NCI-H345 treated with DMSO at 0.1 percent for 48 hours (cell line): ENCODE data around the gene FHL3.
"Not testable (repeated sequence)": the region's sequence is repeated elsewhere in the genome, so short reads cannot be mapped to it uniquely, and the experiment has no call there.

ENCODE experiments used
- DNase-seq: peaks from one replicate; lab custom pipeline; 2025; ENCODE audit not compliant: unreplicated experiment; lab: John Stamatoyannopoulos, UW

Gene FHL3

GRCh38 chr1:38037221-38037939 lies 32.1 kb upstream of the FHL3 start:
- DNase-seq = no peak

DNA sequence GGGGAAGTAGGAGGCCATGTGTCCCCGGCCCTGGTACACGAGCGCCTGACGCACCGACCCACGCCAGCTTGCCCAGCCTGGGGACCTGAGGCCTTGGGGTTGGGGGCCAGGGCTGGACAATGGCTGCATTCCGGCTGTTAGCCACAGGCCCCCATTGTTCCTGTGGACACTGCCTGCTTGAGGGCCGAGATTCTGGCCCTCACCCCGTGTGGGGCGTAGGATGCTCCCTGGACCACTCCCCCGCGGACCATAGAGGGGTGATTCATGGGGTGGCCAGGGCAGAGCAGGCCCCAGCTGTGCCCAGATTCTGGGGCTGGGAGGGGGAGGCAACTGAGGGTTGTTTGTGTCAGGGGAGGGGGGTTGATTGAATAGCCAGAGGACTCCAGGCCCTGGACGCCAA lies 29.6 kb upstream of the FHL3 start:
- no peak for DNase-seq

- DNase-seq = not testable (repeated sequence)
These were observed 27.7 kb upstream of the FHL3 start for GRCh38 chr1:38032992-38033391.

DNA sequence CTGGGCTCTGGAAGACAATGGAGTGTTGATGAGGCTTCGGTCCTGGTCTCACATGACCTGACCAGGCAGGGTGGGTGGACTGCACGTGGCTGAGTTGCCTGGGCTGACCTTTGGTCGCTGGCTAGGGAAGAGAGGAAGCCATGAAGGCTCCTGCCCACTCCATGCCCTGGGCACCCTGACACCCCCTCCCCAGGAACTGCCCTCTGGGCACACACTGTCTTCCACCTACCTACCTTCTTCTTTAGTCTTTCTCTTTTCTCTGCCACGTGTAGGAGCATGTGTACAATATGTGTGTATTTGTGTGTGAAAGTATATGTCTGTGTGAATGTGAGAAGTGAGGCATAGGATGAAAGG lies 26.2 kb upstream of the FHL3 start:
- no peak for DNase-seq

- no peak for DNase-seq
These were observed 25.5 kb upstream of the FHL3 start for GRCh38 chr1:38030596-38031512.

GRCh38 chr1:38029685-38030511 lies 24.6 kb upstream of the FHL3 start:
- no peak for DNase-seq

DNA sequence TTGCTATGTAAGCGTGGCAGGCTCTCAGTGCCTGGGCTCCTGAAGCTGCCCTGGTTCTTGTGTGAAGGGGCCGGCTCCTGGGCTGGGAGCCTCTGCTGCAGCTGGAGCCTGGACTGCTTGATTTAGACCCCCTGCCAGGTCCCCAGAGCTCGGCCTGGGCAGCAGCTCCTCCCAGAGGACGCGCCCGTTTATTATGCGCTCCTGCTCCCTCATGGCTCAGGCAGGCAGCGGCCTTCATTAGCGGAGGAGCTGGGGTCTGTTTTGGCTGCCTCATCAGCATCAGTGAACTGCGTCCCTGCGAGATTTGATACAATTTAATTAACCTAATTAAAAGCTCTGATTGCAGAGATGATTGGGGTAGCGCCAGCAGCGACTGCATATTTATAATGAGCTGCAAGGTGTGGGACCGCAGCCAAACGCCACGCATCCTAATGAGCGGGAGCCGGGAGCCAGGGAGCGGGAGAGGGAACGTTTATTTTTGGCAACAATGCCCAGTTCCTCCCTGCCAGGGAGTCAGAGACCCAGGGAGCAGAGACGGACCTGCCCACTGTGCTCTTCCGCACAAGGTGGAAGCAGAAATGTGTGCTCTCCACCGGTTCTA lies 23.9 kb upstream of the FHL3 start:
- peak; percentile 41 for DNase-seq

GRCh38 chr1:38028671-38029070 lies 23.4 kb upstream of the FHL3 start:
- DNase-seq = no peak

- no peak for DNase-seq
These were observed 22.8 kb upstream of the FHL3 start for GRCh38 chr1:38028105-38028591.

DNA sequence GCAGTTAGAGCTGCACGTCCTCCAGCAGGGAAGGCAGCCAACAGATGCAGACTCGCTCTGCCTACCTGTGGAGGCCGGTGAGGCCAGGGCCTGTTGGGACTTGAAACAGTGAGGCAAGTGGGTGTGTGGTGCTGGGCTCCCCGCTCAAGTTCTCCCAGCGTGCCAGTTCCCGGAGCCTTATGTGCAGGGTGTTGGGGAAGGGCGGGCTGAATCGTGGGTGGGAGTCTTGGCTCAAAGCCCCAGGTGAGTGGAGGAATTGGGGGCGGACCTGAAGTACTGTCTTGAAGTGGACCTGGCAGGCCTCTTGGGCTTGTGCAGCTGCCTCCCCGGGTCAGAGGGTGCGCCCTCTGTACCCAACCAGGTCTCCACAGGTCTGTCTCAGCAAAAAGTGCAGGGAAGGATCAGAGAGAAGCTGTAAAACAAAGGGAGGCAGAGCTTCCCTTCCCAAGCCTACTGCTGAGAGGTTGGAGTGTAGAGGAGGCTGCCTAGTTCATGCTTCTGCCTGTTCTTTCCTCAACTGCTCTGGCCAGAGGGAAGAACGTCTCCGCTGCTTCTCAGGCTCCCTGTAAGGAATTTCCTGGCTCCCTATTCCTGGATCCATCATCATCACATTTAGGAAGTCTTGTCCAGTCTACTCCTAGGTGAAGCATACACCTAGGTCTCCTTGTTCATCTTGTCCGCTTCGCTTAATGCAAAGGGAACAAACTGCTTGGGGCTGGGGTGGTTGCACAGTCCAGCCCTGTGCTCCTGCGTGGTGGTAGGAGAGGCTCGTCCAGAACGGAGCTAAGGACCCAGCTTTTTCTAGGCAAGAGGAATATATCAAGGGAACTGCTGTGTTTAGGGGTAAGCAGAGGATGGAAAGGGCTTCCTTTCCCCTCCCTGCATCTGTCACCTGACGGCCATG lies 22.1 kb upstream of the FHL3 start:
- DNase-seq = no peak

DNA sequence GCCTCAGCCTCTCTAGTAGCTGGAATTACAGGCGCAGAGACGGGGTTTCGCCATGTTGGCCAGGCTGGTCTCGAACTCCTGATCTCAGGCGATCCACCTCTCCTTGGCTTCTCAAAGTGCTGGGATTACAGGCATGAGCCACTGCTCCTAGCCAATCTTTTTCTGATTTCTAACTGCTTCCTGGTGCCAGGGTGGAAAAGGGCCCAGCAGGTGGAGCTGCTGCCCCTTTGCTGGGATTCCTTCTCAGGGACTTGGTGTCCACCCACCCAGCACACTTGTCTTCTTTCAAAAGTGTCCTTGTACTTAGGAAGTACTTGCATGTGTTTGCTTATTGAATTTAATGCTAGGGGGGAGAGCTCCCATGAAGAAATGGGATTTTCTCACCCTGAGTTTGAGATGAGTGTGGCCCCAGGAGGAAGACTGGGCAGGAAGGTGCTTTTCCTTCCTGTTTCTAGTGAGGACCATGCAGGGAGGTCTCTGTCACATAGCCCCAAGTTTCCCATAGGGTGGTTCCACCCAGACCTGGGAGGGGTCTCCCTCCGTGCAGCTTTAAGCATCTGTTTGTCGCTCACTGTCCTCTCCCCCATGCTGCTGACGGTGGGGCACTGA lies 21.4 kb upstream of the FHL3 start:
- peak; percentile 65 for DNase-seq

DNA sequence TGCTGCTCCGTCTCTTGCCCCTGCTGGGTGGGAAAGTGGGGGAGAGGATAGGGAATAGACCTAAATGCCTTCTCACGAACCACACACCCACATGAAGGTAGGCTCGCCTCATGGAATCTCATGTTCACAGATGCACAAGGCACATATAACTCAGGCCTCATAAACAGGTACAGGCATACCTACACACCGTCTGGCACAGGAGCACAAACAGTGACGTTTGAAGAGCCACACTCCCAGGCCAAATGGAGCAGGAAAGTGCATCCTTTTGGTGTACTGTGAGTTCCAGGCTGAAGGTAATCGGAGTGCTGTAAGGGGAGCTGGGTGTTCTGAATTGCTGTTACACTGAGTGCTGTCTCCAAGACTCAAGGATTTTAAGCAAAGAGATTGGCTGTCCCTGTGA lies 20.4 kb upstream of the FHL3 start:
- DNase-seq = no peak

- DNase-seq = no peak
These were observed 19.9 kb upstream of the FHL3 start for GRCh38 chr1:38025233-38025632.

DNA sequence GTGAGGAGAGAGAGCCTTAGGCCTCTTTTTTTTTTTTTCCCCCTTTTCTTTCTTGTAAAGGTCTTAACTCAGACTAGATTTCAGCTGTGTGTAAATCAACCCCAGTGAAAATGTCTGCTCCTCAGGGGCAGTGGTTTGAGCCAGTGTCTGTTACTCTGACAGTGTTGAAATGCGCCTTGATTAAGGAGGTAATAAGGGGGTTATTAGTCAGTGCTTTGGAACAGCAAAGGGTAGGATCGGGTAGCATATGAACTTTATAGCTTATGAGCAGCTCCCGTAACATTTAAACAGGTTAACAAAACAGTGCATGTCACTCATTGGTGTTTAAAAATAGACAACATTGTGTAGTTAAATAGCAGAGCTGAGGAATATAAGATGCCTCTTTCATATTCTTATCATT lies 17.5 kb upstream of the FHL3 start:
- no peak for DNase-seq

GRCh38 chr1:38021969-38022368 lies 16.7 kb upstream of the FHL3 start:
- no peak for DNase-seq

DNA sequence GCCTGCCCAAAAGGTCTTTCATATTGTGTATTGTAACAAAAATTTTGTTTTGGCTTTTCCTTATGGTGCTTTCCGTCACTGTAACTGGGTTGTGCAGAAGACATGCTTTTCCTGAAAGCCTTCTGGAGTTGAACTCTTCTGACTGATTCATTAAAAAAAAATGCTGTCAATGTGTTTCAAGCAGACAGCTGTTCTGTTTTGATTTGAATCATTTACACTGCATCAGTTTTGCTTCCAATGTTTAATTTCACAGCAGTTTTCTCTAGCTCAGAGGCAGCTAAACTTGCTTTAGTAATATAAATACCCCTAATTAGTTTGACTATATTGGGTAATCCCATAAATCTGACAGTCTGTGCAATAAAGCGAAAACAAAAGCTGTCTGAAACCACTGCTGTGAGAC lies 15.1 kb upstream of the FHL3 start:
- DNase-seq = no peak

- no peak for DNase-seq
These were observed 13.6 kb upstream of the FHL3 start for GRCh38 chr1:38018864-38019343.

- no peak for DNase-seq
These were observed 10.8 kb upstream of the FHL3 start for GRCh38 chr1:38015978-38016725.
